Stimulated activated CD4-positive, alpha-beta T cell treated with anti-CD3 and anti-CD28 coated beads, TNF-alpha, amount 100 ng/mL, for 4 hours (primary cell): ENCODE data around the gene P2RX3.
"Not testable (repeated sequence)": the region's sequence is repeated elsewhere in the genome, so short reads cannot be mapped to it uniquely, and the experiment has no call there.

Experiments
- DNase-seq, 3 experiments: peaks; one replicate each; pipeline ENCODE4 v3.0.0-alpha.2; 2020; ENCODE audit warnings: low read depth in 3 of 3

The P2RX3 gene

GRCh38 chr11:57397394-57397990, 59.3 kb downstream of the P2RX3 start:
- no peak for DNase-seq

GRCh38 chr11:57399221-57399620, 61.1 kb downstream of the P2RX3 start:
- DNase-seq: no peak

GRCh38 chr11:57399972-57400578, 61.9 kb downstream of the P2RX3 start:
- DNase-seq: no peak

GRCh38 chr11:57402188-57403002, 64.2 kb downstream of the P2RX3 start:
- no peak for DNase-seq

GRCh38 chr11:57403003-57403801, 65.0 kb downstream of the P2RX3 start:
- DNase-seq: not testable (repeated sequence)

GRCh38 chr11:57403802-57404147, 65.6 kb downstream of the P2RX3 start:
- no peak for DNase-seq

- no peak for DNase-seq
Measured at GRCh38 chr11:57405271-57405860, 67.2 kb downstream of the P2RX3 start.

- peak; percentile 13 to 29 (median 23) for DNase-seq
Measured at GRCh38 chr11:57406337-57406904, 68.3 kb downstream of the P2RX3 start.

- no peak for DNase-seq
Measured at GRCh38 chr11:57407010-57407920, 69.1 kb downstream of the P2RX3 start.

GRCh38 chr11:57407941-57408475, 69.9 kb downstream of the P2RX3 start:
- DNase-seq: no peak

- no peak for DNase-seq
Measured at GRCh38 chr11:57408771-57409170, 70.6 kb downstream of the P2RX3 start.

GRCh38 chr11:57409321-57410100, 71.4 kb downstream of the P2RX3 start:
- no peak for DNase-seq

GRCh38 chr11:57410287-57410686, 72.1 kb downstream of the P2RX3 start:
- DNase-seq: no peak

GRCh38 chr11:57413681-57414080, 75.5 kb downstream of the P2RX3 start:
- DNase-seq: no peak

GRCh38 chr11:57414612-57415212, 76.6 kb downstream of the P2RX3 start:
- DNase-seq: no peak

- DNase-seq: no peak
Measured at GRCh38 chr11:57416436-57416835, 78.3 kb downstream of the P2RX3 start.

- no peak for DNase-seq
Measured at GRCh38 chr11:57417056-57417455, 78.9 kb downstream of the P2RX3 start.

- DNase-seq: no peak
Measured at GRCh38 chr11:57418131-57418530, 80.0 kb downstream of the P2RX3 start.

- no peak for DNase-seq
Measured at GRCh38 chr11:57419146-57419545, 81.0 kb downstream of the P2RX3 start.
